Measurements from ENCODE around the gene SLC66A2. TPM values are rescaled to one million over a fixed set of nuclear protein-coding genes. Genes with fewer than 3 reads are reported as not detected.

The SLC66A2 gene
- total RNA-seq, 4 donors from 2014 or later: 65.6 to 112 (median 75.3) TPM

DNA sequence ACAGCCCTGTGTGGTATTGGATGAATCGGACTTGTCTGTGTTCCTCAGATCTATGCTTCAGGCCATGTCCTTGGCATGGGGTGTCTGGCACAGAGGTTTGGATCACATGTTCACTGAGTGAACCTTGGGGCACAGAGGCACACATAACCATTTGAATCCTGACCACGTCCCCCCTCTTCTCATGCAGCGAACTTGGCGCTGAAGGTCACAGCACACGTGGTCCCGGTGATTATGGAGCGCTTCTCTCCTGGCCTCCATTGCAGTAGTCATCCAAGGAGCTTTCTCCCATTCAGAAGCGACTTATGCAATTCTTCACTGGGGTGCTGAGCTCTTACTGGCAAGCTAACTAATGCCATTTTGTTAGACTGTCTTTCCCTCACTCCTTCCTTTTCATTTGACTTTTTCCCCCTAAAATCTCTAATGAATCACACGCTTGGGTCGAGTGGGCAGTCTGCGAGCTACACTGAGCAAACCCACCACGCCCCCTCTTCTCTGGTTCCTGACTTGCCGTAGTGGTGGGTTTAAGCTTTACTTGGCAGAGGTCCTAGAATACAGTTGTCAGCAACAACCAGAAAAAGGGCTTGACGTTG is 94.3 kb downstream of the SLC66A2 start:
- 26 to 37% methylated on average over 13 of the region's 14 CpGs for WGBS, 2 donors
- no peak for TF ChIP-seq POLR2A (IDR thresholded peaks at IDR 0.05)
- TF ChIP-seq CTCF (IDR thresholded peaks at IDR 0.05): no peak
- intact Hi-C loops (cut with DNase I; ENCODE audit: low total_unique reads): no loop called here
- no peak overlapping the region for H3K4me3 ChIP-seq (ENCODE audit: low read depth, poor library complexity, severe bottlenecking)
- DNase-seq (ENCODE audit: low spot score in 2 of 2): peak in 1 of 2 donors; percentile 80

- peak in 1 of 2 donors; percentile 64 for DNase-seq (ENCODE audit: low spot score in 2 of 2)
- 22 to 34% methylated on average over 17 to 26 of the region's 26 CpGs for WGBS, 2 donors
- intact Hi-C loops (cut with DNase I; ENCODE audit: low total_unique reads): no loop called here
Measured at GRCh38 chr18:79856119-79857007, 95.1 kb downstream of the SLC66A2 start.

DNA sequence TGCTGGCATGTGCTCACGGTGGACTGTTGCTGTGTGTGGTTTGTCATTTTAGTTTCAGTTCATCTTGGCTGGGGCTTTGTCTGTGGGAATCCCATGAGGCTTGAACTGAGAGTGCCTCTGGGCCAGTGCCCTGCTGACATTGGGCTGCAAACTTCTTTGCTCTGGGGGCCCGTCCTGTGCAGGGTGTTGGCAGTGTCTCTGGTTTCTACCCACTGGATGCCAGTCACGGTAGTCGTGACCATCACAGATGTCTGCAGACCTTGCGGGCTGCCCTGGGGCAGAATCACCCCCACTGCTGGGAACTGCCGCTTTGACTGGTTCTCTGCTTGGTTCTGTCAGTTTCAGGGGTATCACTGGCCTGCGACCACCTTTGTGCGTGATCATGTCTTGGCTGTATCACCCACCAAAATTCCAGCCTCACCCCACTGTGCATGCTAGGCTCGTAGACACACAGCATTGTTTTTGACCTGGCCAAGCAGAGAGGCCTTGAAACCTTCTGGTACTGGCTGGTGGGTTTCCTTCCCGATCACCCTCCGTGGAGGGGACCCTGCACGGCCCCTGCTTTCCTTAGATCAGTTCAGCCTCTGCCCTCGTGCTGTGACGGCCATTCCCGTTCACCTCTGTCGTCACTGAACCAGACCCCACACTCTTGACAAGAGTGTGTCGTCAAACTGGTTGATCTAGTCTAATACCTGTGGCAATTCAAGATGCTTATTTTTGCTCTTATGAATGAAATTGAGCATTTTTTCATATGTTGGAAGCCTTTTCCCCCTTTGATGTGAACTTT is 96.1 kb downstream of the SLC66A2 start:
- intact Hi-C loops (cut with DNase I; ENCODE audit: low total_unique reads): no loop called here
- WGBS, 2 donors: 67 to 69% methylated on average over 17 of the region's 17 CpGs
- H3K4me3 ChIP-seq (ENCODE audit: low read depth, poor library complexity, severe bottlenecking): no peak overlapping the region
- TF ChIP-seq POLR2A (IDR thresholded peaks at IDR 0.05) (no peak), CTCF (IDR thresholded peaks at IDR 0.05) (no peak)
- peak in 1 of 2 donors; percentile 82 for DNase-seq (ENCODE audit: low spot score in 2 of 2)

More at GRCh38 chr18:79856119-79857007, 95.1 kb downstream of the SLC66A2 start:
- TF ChIP-seq POLR2A (IDR thresholded peaks at IDR 0.05): no peak
- TF ChIP-seq CTCF (IDR thresholded peaks at IDR 0.05): no peak
- no peak overlapping the region for H3K4me3 ChIP-seq (ENCODE audit: low read depth, poor library complexity, severe bottlenecking)

- 90 to 91% methylated on average over 12 to 15 of the region's 15 CpGs for WGBS, 2 donors
- DNase-seq (ENCODE audit: low spot score in 2 of 2): peak in 1 of 2 donors; percentile 36
- intact Hi-C loops (cut with DNase I; ENCODE audit: low total_unique reads): no loop called here
- no peak for TF ChIP-seq POLR2A (IDR thresholded peaks at IDR 0.05)
- no peak for TF ChIP-seq CTCF (IDR thresholded peaks at IDR 0.05)
- H3K4me3 ChIP-seq (ENCODE audit: low read depth, poor library complexity, severe bottlenecking): no peak overlapping the region
Measured at GRCh38 chr18:79853993-79854364, 97.5 kb downstream of the SLC66A2 start.

GRCh38 chr18:79853303-79853992 is 98.0 kb downstream of the SLC66A2 start:
- peak in 1 of 2 donors; percentile 80 for DNase-seq (ENCODE audit: low spot score in 2 of 2)
- TF ChIP-seq POLR2A (IDR thresholded peaks at IDR 0.05): no peak
- TF ChIP-seq CTCF (IDR thresholded peaks at IDR 0.05): no peak
- WGBS, 2 donors: 69 to 72% methylated on average over 18 to 25 of the region's 26 CpGs
- H3K4me3 ChIP-seq (ENCODE audit: low read depth, poor library complexity, severe bottlenecking): no peak overlapping the region
- intact Hi-C loops (cut with DNase I; ENCODE audit: low total_unique reads): no loop called here

Data from lower leg skin (tissue), 4 donors.